Measurements from ENCODE around the gene BLOC1S5. TPM values are rescaled to one million over a fixed set of nuclear protein-coding genes. Genes with fewer than 3 reads are reported as not detected.

The BLOC1S5 gene
- total and polyA plus RNA-seq, 3 donors from 2014 or later, result 8.4 to 12.1 (median 10.9) TPM

- Histone ChIP-seq H3K4me3 (no peak overlapping the region), H3K27ac (no peak overlapping the region), H3K4me1 (peaks cover 8% of the 10 kb centered on the region), H3K27me3 (no peaks in the 10 kb centered on the region), H3K36me3 (ENCODE audit: low read depth, missing control alignments) (no peaks in the 10 kb centered on the region), H3K9me3 (no peaks in the 10 kb centered on the region)
- TF ChIP-seq CTCF (IDR thresholded peaks at IDR 0.05) (no peak), POLR2A (IDR thresholded peaks at IDR 0.05) (no peak)
- intact Hi-C loops (cut with DNase I; ENCODE audit: low total_unique reads), result no loop called here
- no peak for DNase-seq
Observed at GRCh38 chr6:7979831-7980230, 84.4 kb downstream of the BLOC1S5 start.

GRCh38 chr6:7978736-7979135 lies 85.5 kb downstream of the BLOC1S5 start:
- no peak for DNase-seq
- H3K27ac ChIP-seq, result no peak overlapping the region
- H3K36me3 ChIP-seq (ENCODE audit: low read depth, missing control alignments), result no peaks in the 10 kb centered on the region
- 84 to 87% methylated on average over 3 of the region's 3 CpGs for WGBS, 2 donors
- intact Hi-C loops (cut with DNase I; ENCODE audit: low total_unique reads), result no loop called here
- no peak overlapping the region for H3K4me3 ChIP-seq
- no peaks in the 10 kb centered on the region for H3K9me3 ChIP-seq
- H3K4me1 ChIP-seq, result peaks cover 8% of the 10 kb centered on the region
- TF ChIP-seq CTCF (IDR thresholded peaks at IDR 0.05), result no peak
- TF ChIP-seq POLR2A (IDR thresholded peaks at IDR 0.05), result no peak
- H3K27me3 ChIP-seq, result no peaks in the 10 kb centered on the region

GRCh38 chr6:7976485-7977056 lies 87.6 kb downstream of the BLOC1S5 start:
- H3K4me3 ChIP-seq, result no peak overlapping the region
- H3K9me3 ChIP-seq, result no peaks in the 10 kb centered on the region
- H3K27me3 ChIP-seq, result no peaks in the 10 kb centered on the region
- no peak for DNase-seq
- H3K4me1 ChIP-seq, result peaks cover 8% of the 10 kb centered on the region
- intact Hi-C loops (cut with DNase I; ENCODE audit: low total_unique reads), result no loop called here
- no peak for TF ChIP-seq POLR2A (IDR thresholded peaks at IDR 0.05)
- TF ChIP-seq CTCF (IDR thresholded peaks at IDR 0.05), result no peak
- WGBS, 2 donors, result 83 to 97% methylated on average over 8 of the region's 8 CpGs
- no peak overlapping the region for H3K27ac ChIP-seq
- no peaks in the 10 kb centered on the region for H3K36me3 ChIP-seq (ENCODE audit: low read depth, missing control alignments)

GRCh38 chr6:7975764-7976146 lies 88.4 kb downstream of the BLOC1S5 start:
- 33 to 43% methylated on average over 8 of the region's 8 CpGs for WGBS, 2 donors
- no peak for DNase-seq
- Histone ChIP-seq H3K4me3 (no peak overlapping the region), H3K4me1 (peaks cover 8% of the 10 kb centered on the region), H3K9me3 (no peaks in the 10 kb centered on the region), H3K27ac (no peak overlapping the region), H3K36me3 (ENCODE audit: low read depth, missing control alignments) (no peaks in the 10 kb centered on the region), H3K27me3 (no peaks in the 10 kb centered on the region)
- no peak for TF ChIP-seq POLR2A (IDR thresholded peaks at IDR 0.05)
- no peak for TF ChIP-seq CTCF (IDR thresholded peaks at IDR 0.05)
- intact Hi-C loops (cut with DNase I; ENCODE audit: low total_unique reads), result no loop called here

Measured in testis (tissue), 3 donors.